ENCODE data around the gene DYNC2H1. TPM values are rescaled to one million over a fixed set of nuclear protein-coding genes. Genes with fewer than 3 reads are reported as not detected.

The DYNC2H1 gene
- total and polyA plus RNA-seq, 4 donors, result 6.4 to 102 (median 23.7) TPM

GRCh38 chr11:103175461-103176129 lies 66.4 kb downstream of the DYNC2H1 start:
- DNase-seq (no peak), ATAC-seq (ENCODE audit: insufficient read depth, low FRiP score) (no peak)
- no peaks in the 10 kb centered on the region for H3K4me1 ChIP-seq (ENCODE audit: control insufficient read depth in 5 of 5, insufficient read depth in 5 of 5, low read length in 5 of 5)
- no peaks in the 10 kb centered on the region for H3K9me3 ChIP-seq (ENCODE audit: control insufficient read depth in 4 of 4, insufficient read depth in 3 of 4, low read length in 3 of 4)
- no peak overlapping the region for H3K4me3 ChIP-seq
- H3K9ac ChIP-seq (ENCODE audit: insufficient read depth in 1 of 2, low read length in 2 of 2), result no peak overlapping the region
- H3K36me3 ChIP-seq (ENCODE audit: control insufficient read depth in 4 of 4, insufficient read depth in 4 of 4, low read length in 4 of 4), result peaks cover 0 to 21% (median 4%) of the 10 kb centered on the region in 4 donors
- WGBS, 2 donors, result 57 to 84% methylated on average over 2 of the region's 2 CpGs
- H3K27ac ChIP-seq (ENCODE audit: low read depth in 1 of 2, low read length in 1 of 2), result no peak overlapping the region
- TF ChIP-seq CTCF (IDR thresholded peaks at IDR 0.05; ENCODE audit: control extremely low read depth, extremely low read depth), result no peak
- no peaks in the 10 kb centered on the region for H3K27me3 ChIP-seq (ENCODE audit: control insufficient read depth in 3 of 3, insufficient read depth in 3 of 3, low read length in 2 of 3)

DNA sequence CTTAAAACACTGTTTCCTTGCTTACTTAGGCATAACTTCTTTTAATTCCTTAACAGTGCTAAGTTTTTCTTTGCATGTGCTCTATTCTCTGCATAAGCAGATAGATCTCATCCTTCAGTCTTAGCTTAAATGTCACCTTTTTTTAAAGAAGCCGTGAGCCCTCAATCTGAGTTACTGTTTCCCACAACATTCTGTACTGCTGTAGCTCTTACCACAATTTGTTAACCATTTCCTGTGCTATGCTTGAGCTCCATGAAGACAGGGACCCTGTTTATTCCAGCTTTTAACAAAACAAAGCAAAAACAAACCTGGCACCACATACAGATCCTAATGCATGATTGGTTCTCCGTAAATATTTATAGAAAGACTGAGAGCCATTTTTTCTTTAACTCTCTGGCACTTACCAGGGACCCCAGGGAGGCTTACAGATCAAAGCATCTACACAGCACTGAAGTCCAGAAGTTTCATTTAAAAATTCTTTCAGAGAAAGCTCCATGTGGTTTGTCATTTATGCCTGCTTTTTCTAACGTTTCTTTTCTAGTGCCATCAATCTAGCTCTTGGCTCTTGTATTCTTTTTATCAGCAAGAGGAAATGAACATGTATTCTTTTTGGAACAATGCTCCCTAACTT lies 74.9 kb downstream of the DYNC2H1 start:
- H3K9ac ChIP-seq (ENCODE audit: insufficient read depth in 1 of 2, low read length in 2 of 2), result no peak overlapping the region
- DNase-seq (peak in 2 of 3 donors; percentile 12 to 18), ATAC-seq (ENCODE audit: insufficient read depth, low FRiP score) (no peak)
- H3K36me3 ChIP-seq (ENCODE audit: control insufficient read depth in 4 of 4, insufficient read depth in 4 of 4, low read length in 4 of 4), result peaks cover 1 to 19% (median 4%) of the 10 kb centered on the region in 4 donors
- WGBS, 2 donors, result 38 to 43% methylated on average over 3 of the region's 3 CpGs
- no peak overlapping the region for H3K27ac ChIP-seq (ENCODE audit: low read depth in 1 of 2, low read length in 1 of 2)
- no peaks in the 10 kb centered on the region for H3K9me3 ChIP-seq (ENCODE audit: control insufficient read depth in 4 of 4, insufficient read depth in 3 of 4, low read length in 3 of 4)
- no peak overlapping the region for H3K4me3 ChIP-seq
- peaks cover 0 to 6% (median 0%) of the 10 kb centered on the region in 5 donors for H3K4me1 ChIP-seq (ENCODE audit: control insufficient read depth in 5 of 5, insufficient read depth in 5 of 5, low read length in 5 of 5)
- TF ChIP-seq CTCF (IDR thresholded peaks at IDR 0.05; ENCODE audit: control extremely low read depth, extremely low read depth), result no peak
- H3K27me3 ChIP-seq (ENCODE audit: control insufficient read depth in 3 of 3, insufficient read depth in 3 of 3, low read length in 2 of 3), result no peaks in the 10 kb centered on the region

DNA sequence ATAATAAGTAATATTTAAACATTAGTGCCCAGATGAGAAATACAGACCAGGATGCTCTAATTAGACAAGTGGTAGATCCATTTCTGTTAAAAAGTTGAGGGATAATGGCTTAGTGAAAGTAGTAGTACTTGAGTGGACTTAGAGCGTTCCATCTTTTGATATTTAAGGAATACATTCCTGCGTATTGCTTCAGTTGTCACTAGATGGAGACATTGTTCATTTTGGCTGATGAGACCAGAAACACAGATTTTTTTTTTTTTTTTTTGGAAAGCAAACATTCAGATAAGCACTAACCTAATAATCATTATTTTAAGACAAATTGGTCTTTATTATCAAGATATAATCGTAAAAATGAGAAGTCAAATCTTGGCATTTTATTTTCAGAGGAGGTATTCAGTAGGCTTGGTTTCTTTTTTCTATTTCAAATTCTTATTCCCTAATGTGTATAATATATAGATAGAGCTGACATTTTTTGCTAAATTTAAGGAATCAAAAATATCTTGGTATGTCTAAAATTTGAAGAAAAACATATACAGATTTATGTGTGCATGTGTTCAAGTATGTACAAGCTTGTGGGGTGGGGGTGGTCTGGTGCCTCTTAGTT lies 92.9 kb downstream of the DYNC2H1 start:
- Histone ChIP-seq H3K9me3 (ENCODE audit: control insufficient read depth in 4 of 4, insufficient read depth in 3 of 4, low read length in 3 of 4) (no peaks in the 10 kb centered on the region), H3K9ac (ENCODE audit: insufficient read depth in 1 of 2, low read length in 2 of 2) (no peak overlapping the region), H3K36me3 (ENCODE audit: control insufficient read depth in 4 of 4, insufficient read depth in 4 of 4, low read length in 4 of 4) (peaks cover 2 to 24% (median 11%) of the 10 kb centered on the region in 4 donors), H3K4me1 (ENCODE audit: control insufficient read depth in 5 of 5, insufficient read depth in 5 of 5, low read length in 5 of 5) (no peaks in the 10 kb centered on the region), H3K27me3 (ENCODE audit: control insufficient read depth in 3 of 3, insufficient read depth in 3 of 3, low read length in 2 of 3) (no peaks in the 10 kb centered on the region), H3K4me3 (no peak overlapping the region), H3K27ac (ENCODE audit: low read depth in 1 of 2, low read length in 1 of 2) (no peak overlapping the region)
- TF ChIP-seq CTCF (IDR thresholded peaks at IDR 0.05; ENCODE audit: control extremely low read depth, extremely low read depth), result no peak
- peak in 2 of 3 donors; percentile 56 to 67 for DNase-seq
- 65 to 67% methylated on average over 3 of the region's 3 CpGs for WGBS, 2 donors
- no peak for ATAC-seq (ENCODE audit: insufficient read depth, low FRiP score)
